T1000 (cell line): ENCODE measurements around the gene OXSR1.
A peak's percentile ranks its signal among the peaks of the same experiment; 100 is the strongest.

Experiments used
- DNase-seq: peaks from one replicate; lab custom pipeline; 2025; ENCODE audit warnings: mixed read lengths; lab: John Stamatoyannopoulos, UW

OXSR1 gene

DNA sequence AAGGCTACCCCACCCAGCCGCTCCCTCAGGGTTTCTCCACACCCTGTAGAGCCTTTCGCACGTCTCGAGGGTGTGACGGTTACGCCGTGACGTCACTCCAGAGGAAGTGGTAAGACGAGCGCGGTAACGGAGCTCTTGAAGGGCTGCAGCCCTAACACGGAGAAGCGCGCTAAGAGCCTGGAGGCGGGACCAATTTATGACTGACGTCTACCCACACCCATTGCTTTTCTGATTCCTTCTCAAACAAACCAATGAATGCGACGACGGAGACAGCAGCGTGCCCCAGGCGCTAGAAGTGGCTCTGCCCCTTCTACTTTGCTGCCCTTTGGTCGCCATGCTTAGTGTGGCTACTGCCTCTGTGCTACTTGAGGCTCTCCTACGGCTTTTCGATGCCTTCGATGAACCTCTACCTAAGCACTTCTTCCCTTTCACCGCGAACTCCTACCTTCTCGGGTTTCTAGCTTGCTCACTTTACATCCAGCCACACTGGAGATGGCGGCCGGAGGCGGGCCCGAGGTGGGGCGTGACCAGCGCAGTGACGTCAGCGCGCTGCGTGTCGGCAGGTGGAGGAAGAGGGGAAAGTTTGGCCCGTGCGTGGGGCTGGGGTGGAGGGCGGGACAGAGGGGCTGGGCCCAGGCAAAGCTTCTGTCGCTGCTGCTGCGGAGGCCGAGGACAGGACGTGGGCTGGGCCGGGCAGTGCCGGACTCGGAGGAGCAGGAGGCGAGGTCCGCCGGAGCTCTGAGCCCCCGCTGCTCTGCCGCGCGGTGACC, at the start of gene OXSR1:
Gene OXSR1 (plus strand): TSS at position 586 of the 770 bp plus-strand sequence. CDS start 340 bp downstream, outside the sequence.
- peak; percentile 98 for DNase-seq

DNA sequence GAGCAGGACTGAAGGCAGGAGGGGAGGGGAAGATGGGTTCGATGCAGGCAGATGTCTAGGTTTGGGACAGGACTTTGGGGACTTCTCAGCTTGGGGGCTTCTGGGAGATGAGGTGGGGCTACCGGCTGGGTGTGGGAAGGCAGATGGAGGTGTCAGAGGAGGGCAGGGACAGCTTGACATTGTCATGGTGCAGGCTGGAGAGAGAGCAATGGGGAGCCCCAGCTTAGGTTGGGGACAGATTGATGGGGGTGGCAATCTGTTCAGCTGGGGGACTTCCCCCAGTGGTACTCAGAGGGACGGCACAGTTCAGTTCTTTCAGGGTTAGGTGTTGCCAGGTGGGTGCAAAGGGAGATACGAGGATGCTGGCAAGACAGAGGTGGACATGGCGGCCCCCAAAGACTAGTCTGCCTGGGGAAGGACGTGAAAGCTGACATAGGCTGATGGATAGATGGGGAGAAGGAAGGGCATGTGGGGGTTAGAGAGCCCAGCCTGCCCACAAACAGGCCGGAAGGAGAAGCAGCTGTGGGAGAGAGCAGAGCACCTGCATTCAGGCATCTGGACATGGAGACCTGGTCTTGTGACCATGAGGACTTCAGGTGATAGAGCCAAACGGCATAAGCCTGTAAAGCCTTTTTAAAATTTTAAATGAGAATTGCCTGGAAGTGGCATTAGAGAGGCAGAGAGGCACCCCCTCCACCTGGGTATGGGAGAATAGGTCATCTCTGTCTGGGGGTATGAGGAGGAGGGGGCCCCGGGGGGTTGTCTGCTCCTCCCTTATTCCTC, 49.5 kb upstream of the OXSR1 start:
- DNase-seq = no peak

DNA sequence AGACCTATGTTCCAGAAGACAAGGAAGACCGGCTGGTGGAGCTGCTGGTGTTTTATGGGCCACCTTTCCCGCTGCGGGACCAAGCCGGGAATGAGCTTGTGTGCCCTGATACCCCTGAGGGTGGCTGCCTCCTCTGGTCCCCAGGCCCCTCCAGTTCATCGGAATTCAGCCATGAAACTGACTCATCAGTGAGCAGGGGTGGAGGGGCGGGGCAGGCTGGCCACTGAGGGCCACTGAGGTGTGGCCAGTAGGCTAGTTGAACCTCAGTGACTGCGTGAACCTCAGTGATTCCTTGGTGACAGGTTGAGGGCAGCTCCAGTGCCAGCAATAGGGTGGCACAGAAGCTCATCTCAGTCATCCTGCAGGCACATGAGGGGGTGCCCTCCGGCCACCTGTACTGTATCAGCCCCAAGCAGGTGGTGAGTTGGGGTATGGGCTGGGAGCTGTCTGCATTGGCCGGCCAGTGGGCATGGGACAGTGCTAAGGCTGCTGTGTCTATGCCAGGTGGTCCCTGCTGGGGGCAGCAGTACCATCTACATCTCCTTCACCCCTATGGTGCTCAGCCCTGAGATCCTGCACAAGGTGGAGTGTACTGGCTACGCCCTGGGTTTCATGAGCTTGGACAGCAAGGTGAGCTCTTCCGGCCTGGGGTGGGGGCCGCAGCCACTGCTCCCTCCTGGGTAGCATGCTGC, 48.7 kb upstream of the OXSR1 start:
- DNase-seq = no peak

DNA sequence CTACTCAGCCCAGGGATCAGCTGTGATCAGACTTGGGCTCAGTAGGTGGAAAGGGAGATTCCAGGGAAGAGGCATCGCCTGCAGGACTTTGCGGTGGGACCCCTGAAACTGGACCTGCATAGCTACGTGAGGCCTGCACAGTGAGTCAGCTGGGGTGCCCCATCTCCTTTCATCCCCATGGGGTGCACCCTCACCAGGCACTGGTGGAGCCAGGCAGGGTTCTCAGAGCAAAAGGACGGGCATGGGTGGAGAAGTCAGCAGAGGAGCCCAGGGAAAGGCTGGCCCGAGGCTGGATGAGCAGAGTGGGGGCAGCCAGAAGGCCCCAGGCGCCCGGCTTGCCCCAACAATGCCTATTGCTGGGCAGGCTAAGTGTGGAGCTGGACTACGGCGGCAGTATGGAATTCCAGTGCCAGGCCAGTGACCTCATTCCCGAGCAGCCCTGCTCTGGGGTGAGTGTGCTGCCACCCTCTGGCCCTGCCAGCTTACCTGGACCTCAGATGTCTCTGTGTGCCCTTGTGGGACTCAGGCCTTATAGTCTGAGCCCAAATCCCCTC, 48.1 kb upstream of the OXSR1 start:
- DNase-seq = no peak

DNA sequence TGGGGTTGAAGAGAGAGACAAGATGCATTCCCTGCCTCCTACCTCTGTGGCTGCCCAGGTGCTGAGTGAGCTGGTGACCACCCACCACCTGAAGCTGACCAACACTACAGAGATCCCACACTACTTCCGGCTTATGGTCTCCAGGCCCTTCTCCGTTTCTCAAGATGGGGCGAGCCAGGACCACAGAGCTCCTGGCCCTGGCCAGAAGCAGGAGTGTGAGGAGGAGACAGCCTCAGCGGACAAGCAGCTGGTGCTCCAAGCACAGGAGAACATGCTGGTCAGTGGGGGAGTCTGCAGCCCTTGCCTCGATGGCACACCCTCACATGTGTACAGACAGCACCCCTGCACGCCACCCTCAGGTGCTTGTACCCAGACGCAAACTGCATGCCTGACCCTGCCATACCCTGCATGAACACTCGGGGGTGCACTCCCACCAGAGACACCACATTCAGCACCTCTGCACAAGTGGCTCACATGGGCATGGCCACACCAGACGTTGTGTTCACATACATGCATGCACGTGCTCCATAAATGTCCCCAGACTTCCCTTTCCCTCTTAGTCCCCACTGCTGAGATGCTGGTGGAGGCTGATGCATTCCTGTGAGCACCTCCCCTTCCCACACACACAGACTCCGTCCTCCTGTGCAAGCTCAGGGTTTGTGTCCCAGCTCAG, 47.5 kb upstream of the OXSR1 start:
- DNase-seq = no peak

DNA sequence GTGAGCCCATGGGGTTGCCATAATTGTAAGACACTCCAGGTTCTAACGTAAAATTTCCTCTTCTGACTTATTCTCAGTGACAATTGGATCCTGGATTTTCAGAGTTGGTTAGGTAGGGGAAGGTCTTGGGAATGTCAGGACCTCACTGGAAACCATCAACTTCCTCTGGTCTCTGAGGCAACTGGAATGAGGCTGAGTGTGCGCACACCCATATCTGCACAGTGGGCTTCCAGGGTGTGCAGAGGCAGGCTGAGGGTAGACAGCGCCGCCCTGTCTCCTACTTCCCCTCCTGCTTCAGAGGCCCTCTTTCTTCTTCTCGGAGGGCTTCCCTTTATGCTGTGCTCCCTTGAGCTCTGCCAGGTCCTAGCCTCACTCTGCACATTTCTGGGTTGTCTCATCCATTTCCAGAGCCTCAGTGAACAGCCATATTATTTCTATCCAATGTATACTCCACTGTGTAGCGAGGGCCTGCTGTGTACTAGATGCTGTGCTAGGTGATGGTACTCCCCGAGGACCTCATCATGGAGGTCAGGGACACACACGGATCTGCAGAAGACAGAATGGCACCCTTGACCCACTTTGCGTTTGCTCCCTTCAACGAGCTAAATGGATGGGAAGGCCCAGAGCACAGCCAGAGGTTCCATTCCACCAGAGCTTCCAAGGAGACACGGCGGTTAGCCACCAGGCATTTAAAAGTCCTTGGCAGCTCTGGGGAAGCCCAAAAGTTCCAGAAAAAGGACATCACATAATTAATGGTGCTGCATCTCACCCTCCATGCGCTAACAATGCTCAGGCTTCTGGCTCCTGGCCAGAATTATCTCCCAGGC, 46.7 kb upstream of the OXSR1 start:
- DNase-seq = no peak

DNA sequence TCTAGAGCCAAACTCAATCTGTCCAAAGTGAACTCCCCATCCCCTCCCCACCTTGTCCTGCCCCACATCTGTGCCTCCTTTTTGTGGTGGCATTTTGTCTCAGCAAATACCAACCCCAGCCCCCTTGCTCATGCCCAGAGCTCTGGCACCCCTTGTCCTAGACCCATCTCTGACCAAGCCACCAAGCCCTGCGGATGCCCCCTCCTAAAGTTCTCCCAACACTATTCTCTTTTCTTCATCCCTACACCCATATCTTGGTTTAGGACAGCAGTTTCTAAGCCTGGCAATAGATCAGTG, 46.1 kb upstream of the OXSR1 start:
- no peak for DNase-seq

DNA sequence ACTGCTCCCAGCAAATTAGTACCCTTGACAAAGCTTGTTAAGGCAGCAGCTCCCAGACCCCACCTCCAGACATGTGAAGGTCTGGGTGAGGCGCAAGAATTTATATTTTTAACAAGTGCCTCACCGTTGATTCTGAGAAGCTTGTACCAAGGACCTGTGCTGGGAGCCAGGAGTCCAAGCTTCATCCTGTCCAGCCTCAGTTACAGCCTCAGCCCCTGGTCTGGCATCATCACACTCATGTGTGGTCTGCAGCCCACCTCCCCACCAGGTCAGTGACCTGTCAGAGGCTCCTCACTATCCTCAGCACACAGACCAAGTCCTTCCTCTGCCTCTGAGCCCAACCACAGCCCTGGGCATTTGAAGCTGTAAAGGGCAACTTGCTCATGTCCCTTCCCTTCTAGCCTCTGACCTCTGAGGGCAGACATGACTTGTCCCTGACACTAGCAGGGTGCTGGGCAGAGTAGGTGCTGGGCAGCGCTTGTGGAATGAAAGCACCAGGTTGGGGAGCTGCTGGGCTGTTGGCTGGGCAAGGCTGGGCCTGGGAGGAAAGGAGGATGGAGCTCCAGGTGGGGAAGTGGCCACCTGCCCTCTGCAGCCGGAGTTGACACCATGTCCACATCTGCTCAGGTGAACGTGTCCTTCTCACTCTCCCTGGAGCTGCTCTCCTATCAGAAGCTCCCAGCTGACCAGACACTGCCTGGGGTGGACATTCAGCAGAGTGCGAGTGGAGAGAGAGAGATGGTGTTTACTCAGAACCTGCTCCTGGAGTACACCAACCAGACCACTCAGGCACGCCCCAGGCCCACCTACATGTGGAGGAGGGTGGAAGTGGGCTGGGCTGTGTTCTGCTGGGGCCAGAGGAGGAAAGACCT, 45.3 kb upstream of the OXSR1 start:
- no peak for DNase-seq

DNA sequence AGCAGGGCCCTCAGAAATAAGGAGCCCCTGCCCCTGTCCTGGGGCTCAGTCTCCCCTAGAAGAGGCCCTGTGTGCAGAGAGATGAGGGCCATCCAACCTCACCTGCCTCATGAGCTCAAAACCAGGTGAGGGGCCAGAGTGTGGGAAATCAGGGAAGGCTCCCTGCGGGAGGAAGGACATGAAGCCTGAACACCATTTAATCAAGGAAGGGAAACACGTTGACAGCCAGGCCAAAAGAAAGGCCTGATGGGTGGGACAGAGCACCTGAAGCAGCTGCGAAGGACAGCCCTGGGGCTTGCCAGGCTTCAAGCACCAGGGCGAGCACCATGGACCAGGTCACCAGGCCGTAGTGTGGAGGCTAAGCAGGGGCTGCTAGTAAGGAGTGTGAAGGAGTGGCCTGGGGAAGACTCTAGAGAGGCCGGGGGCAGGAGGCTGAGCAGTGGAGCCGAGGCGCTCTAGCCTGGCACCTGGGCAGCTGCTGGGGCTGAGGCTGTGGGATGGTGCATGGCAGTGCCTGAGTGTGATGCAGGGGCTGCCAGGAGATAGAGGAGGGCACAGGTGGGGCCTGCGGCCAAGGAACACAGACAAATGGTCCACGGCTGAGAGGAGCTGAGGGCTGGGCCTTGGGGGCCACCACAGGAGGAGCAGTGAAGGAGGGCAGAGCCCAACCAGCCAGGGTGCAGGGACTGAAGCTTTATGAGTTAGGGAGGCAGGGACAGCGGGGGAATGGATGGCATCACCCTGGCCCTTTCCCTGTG, 44.5 kb upstream of the OXSR1 start:
- no peak for DNase-seq

DNA sequence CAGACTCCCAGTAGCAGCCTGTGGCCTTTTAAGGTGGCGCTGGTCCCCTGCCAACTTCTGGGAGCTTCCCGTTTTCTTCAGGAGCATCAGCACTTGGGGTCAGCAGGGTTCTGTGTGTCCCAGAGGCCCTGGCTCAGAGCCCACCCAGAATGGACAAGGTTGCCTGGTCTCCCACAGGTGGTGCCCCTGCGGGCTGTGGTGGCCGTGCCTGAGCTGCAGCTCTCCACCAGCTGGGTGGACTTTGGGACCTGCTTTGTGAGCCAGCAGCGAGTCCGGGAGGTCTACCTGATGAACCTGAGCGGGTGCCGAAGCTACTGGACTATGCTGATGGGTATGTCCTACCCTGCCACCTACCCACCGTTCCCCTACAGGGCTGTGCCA, 43.9 kb upstream of the OXSR1 start:
- no peak for DNase-seq

DNA sequence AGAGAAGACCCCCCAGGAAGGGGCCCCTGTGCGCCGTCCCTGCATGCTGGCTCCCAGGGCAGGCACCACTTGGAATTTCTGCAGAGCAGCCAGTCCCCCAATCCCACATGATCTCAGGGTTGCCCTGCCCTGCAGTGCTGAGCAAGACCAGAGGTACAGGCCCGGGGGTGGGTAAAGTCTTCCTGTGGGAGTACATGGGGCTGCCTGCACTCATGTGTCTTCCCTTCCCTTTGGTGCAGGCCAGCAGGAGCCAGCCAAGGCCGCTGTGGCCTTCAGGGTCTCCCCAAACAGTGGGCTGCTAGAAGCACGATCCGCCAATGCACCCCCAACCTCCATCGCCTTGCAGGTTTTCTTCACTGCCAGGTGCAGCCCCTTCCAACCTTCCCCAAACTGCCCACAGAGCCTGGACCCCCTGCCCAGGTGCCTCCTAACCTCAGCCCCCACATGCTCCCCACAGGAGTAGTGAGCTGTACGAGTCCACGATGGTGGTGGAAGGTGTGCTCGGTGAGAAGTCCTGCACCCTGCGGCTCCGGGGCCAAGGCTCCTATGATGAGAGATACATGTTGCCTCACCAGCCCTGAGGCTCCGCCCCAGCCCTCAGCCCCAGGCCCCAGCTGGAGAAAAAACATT, 43.4 kb upstream of the OXSR1 start:
- DNase-seq = no peak

DNA sequence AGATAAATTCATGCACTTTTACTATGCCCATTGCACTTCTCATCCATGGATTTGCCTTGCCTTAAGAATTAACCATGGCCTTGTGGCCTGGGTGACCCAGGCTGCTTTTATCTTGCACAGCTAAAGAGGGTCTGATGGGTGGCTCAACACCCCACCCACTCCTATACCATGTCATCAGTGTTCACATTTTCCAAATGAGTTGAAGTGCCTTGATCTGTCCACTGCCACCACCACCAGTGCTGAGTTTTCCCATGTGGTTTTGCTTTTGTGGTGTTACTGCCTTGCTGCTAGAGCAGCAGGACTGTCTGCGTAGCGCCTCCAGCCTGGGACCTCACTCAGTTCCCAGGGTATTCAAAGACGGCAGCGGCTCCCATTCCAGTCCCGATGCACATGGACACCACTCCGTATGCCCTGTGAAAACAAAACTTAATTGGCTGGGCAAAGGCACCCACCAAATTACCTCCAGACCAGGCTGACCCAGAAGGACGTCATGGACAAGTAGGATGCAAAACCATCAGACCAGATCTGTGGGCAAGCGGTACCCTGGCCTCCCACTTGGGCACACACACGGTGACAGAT, 42.5 kb upstream of the OXSR1 start:
- DNase-seq = no peak

DNA sequence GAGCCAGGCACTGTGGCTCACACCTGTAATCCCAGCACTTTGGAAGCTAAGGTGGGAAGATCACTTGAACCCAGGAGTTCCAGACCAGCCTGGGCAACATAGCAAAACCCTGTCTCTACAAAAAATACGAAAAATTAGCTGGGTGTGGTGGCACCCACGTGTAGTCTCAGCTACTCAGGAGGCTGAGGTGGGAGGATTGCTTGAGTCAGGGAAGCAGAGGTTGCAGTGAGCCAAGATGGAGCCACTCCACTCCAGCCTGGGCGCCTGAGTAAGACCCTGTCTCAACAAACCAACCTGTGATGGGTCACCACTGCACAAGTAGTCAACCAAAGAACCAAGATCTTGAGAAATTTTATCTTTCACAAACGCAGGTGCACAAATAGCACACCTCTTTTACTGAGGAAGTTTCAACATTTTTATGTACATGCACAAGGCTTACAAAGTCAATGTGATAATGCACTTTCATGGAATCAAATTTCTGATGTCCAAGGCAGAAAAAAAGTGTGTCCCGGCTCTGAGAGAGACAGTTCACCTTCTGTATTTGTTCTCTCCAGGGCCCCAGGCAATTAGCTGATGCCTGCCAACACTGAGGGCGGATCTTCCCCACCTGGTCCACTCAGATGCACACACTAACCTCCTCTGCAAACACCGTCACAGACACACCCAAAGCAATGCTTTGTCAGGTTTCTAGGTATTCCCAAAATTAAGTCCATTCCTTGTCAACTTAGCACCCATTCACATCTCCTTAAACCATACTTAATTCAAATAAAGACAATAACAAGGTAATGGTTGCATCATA, 40.8 kb upstream of the OXSR1 start:
- DNase-seq = no peak

DNA sequence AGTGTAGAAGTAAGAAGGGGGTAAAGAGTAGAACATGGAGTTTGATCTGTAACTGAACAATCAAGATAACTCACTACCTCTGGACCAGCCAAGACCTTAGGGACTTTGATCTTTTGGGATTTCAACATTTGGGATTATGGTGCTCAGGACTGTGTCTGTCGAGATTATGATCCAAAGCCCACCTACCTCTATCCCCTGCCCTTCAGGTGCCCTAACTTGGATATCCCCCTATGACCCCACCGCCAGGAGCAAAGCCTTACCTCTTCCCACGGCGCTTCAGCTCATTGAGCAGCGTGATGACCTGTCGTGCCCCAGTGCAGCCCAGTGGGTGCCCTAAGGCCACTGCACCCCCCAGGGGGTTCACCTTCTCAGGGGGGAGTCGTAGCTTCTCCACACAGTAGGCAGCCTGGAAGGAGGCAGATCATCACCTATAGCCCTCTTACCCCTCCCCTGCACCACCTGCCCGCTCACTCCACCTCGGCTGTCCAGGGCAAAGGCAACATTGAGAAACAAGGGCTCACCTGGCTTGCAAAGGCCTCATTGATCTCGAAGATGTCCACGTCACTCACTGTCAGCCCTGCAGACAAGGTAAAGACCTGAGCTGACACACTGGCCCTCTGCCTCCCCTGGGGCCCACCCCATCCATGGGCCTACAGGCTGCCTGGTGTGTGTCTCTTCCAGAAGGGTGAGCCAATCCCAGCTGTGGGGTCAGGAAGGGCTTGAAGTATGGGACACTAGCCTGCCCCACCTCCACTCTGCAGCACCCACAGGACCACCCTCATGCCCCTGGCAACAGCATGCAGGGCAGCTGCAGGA, 39.8 kb upstream of the OXSR1 start:
- DNase-seq = no peak

DNA sequence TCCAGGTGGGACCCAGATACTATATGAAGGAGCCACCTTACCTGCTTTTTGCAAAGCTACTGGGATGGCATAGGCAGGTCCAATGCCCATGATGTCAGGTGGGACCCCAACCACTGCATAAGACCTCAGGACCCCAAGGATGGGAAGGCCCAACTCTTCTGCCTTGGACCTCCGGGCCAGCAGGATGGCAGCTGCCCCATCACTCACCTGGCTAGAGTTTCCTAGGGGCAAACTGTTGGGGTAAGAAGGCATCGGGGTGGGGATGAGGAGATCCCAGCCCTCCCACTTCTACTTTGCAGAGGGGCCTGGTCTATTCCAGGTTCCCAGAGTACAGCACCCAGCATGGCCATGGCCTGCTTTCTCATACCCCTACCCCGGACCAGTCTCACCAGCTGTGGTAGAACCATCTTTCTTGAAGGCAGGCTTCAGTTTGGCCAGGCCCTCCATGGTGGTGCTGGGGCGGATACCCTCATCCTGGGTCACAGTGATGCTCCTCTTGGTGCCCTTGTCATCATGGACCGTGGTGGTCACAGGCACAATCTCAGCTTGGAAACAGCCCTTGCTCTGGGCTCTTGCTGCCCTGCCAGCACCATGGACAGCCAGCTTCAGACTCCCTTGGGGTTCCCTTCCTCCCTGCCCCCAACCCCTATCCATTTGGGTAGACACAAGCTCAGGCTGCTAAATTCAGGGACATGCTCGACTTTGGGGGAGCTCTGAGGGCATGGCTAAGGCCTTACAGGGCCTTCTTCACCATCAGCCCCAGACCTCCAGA, 39.0 kb upstream of the OXSR1 start:
- DNase-seq = no peak

DNA sequence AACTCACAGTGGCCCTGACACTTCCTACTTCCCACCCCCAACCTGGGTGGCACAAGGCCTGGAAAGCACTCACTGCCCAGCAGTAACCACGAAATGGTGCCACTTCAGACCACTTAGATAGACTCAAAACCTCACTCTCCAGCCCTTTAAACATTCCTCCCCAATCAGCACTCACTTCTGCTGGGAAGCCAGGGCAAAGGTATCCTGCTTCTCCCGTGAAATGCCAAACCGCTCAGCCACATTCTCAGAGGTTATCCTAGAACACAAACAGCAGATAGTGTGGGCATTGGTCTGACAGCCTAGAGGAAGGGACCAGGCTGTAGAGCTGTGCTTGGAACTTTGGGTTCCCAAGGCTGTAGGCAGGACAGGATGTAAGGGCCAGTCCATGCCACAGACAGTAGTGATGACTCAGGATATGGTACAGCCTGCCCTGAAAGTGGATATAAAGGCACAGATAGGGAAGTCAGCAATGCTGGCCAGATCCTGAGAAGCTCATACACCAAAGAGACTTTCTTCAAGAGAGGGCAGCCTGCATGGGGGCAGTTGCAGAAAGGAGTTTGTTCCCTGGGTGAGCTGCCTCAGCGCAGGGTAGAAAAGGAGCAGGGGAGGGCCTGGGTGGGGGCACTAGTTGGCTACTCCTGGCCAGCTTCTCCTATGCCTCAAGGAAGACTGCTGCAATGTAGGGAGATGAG, 37.6 kb upstream of the OXSR1 start:
- no peak for DNase-seq
